ENCODE results near the gene LMF1.

GRCh38 chr16:1013593-1013900 is 42.8 kb upstream of the LMF1 start:
- TF ChIP-seq USF1 (CRISPR knock-in tag; IDR thresholded peaks at IDR 0.05) (no peak), CTCF (IDR thresholded peaks at IDR 0.05 in 2 of 3, conservative IDR thresholded peaks at IDR 0.05 in 1 of 3; ENCODE audit: insufficient read depth in 2 of 3, low read depth in 1 of 3, low read length in 3 of 3) (no peak), SRSF9 (IDR thresholded peaks at IDR 0.05; ENCODE audit: borderline replicate concordance, low read depth, low read length) (no peak), EZH2 (IDR thresholded peaks at IDR 0.05; ENCODE audit: borderline replicate concordance, low read depth, low read length) (no peak), ZBTB40 (IDR thresholded peaks at IDR 0.05) (no peak), ZBTB40 (CRISPR knock-in tag; IDR thresholded peaks at IDR 0.05) (no peak), POLR2AphosphoS5 (IDR thresholded peaks at IDR 0.05; ENCODE audit: control insufficient read depth, insufficient read depth, low read depth, low read length) (no peak)

Data from K562 (cell line).